ENCODE results near the gene ATXN7L3. TPM values are rescaled to one million over a fixed set of nuclear protein-coding genes. Genes with fewer than 3 reads are reported as not detected.

ATXN7L3 gene
- total and polyA plus RNA-seq, 9 of the 15 experiments (the other 6 are each of a cell fraction or from before 2014, with no cell fraction given) = 0.62 to 66.1 (median 33.2) TPM

GRCh38 chr17:44199553-44200477 lies at the start of gene ATXN7L3 (continued):
- TF ChIP-seq BCLAF1 (IDR thresholded peaks at IDR 0.05; ENCODE audit: borderline replicate concordance in 1 of 2, control insufficient read depth in 1 of 2, low read depth in 2 of 2, low read length in 1 of 2) (no peak), ZFX (CRISPR knock-in tag; IDR thresholded peaks at IDR 0.05) (no peak), TAF7 (tag; IDR thresholded peaks at IDR 0.05) (no peak), ETS1 (conservative IDR thresholded peaks at IDR 0.05; ENCODE audit: control insufficient read depth, low read depth, low read length) (peak; percentile 50; the same call in 1 of the 2 replicates), ZNF134 (CRISPR knock-in tag; conservative IDR thresholded peaks at IDR 0.05) (no peak), RBM22 (IDR thresholded peaks at IDR 0.05; ENCODE audit: low read depth, low read length, poor library complexity, severe bottlenecking) (no peak), BCOR (IDR thresholded peaks at IDR 0.05) (no peak), NFYB (IDR thresholded peaks at IDR 0.05; ENCODE audit: extremely low read depth, insufficient read length) (peak; percentile 88), ZBTB49 (CRISPR knock-in tag; IDR thresholded peaks at IDR 0.05; ENCODE audit: borderline replicate concordance) (no peak), ZNF253 (CRISPR knock-in tag; conservative IDR thresholded peaks at IDR 0.05) (no peak), RAD51 (IDR thresholded peaks at IDR 0.05; ENCODE audit: borderline replicate concordance, low read depth) (no peak), ZNF133 (CRISPR knock-in tag; IDR thresholded peaks at IDR 0.05) (no peak), ZNF586 (CRISPR knock-in tag; conservative IDR thresholded peaks at IDR 0.05) (no peak), POLR2A (conservative IDR thresholded peaks at IDR 0.05) (no peak), ZFP30 (CRISPR knock-in tag; IDR thresholded peaks at IDR 0.05; ENCODE audit: borderline replicate concordance) (no peak), ARID3A (IDR thresholded peaks at IDR 0.05; ENCODE audit: borderline replicate concordance, low read depth, low read length) (no peak)

All from K562 (cell line).